Measurements from ENCODE around the gene CYP3A4. TPM values are rescaled to one million over a fixed set of nuclear protein-coding genes. Genes with fewer than 3 reads are reported as not detected.
"Not testable (repeated sequence)": the region's sequence is repeated elsewhere in the genome, so short reads cannot be mapped to it uniquely, and the experiment has no call there.

The CYP3A4 gene
- total RNA-seq, 3 donors from 2014 or later, result 0.11 to 0.23 TPM; not detected in 1

- Mint-ChIP-seq H3K27me3 (ENCODE audit: low read depth) (peaks cover 12% of the 10 kb centered on the region), H3K4me1 (ENCODE audit: low read depth) (peaks cover 13% of the 10 kb centered on the region)
- ATAC-seq; H3K9me3 Mint-ChIP-seq; H3K36me3 Mint-ChIP-seq (ENCODE audit: insufficient read depth); DNase-seq; H3K4me3 Mint-ChIP-seq: not testable (repeated sequence)
Observed at GRCh38 chr7:99785654-99786053, 1.7 kb upstream of the CYP3A4 start.

- H3K36me3 Mint-ChIP-seq (ENCODE audit: insufficient read depth), result no peaks in the 10 kb centered on the region
- DNase-seq, result no peak
Observed at GRCh38 chr7:99782012-99782953, 1.7 kb downstream of the CYP3A4 start.

DNA sequence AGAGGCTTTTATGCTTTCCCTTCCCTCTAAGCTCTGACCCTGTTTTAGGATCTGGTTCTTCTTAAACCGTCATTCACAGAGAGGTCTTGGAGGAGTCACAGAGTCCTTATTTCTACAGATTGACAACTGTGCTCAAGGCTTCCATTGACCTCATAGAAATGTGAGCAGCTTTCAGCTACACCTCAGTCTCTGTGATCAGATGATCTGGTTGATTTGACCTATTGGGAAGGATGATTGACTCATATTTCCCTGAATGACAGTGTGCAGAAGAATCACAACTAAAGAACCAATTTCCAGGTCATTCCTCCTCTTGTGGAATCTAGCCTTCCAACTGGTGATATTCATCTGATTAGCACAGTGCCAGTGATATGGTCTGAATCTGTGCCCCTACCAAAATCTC, 3.4 kb downstream of the CYP3A4 start:
- Mint-ChIP-seq H3K9me3 (no peaks in the 10 kb centered on the region), H3K36me3 (ENCODE audit: insufficient read depth) (no peaks in the 10 kb centered on the region), H3K4me3 (no peak overlapping the region), H3K27me3 (ENCODE audit: low read depth) (peaks cover 21% of the 10 kb centered on the region), H3K4me1 (ENCODE audit: low read depth) (no peaks in the 10 kb centered on the region)
- no peak for ATAC-seq
- DNase-seq, result no peak

More at GRCh38 chr7:99782012-99782953, 1.7 kb downstream of the CYP3A4 start:
- no peak for ATAC-seq
- peaks cover 12% of the 10 kb centered on the region for H3K27me3 Mint-ChIP-seq (ENCODE audit: low read depth)
- no peaks in the 10 kb centered on the region for H3K9me3 Mint-ChIP-seq
- H3K4me1 Mint-ChIP-seq (ENCODE audit: low read depth), result peaks cover 3% of the 10 kb centered on the region
- H3K4me3 Mint-ChIP-seq, result no peak overlapping the region

- Mint-ChIP-seq H3K4me3 (no peak overlapping the region), H3K36me3 (ENCODE audit: insufficient read depth) (no peaks in the 10 kb centered on the region), H3K4me1 (ENCODE audit: low read depth) (no peaks in the 10 kb centered on the region), H3K9me3 (no peaks in the 10 kb centered on the region), H3K27me3 (ENCODE audit: low read depth) (peaks cover 23% of the 10 kb centered on the region)
- ATAC-seq (no peak), DNase-seq (no peak)
Observed at GRCh38 chr7:99779949-99780348, 4.0 kb downstream of the CYP3A4 start.

DNA sequence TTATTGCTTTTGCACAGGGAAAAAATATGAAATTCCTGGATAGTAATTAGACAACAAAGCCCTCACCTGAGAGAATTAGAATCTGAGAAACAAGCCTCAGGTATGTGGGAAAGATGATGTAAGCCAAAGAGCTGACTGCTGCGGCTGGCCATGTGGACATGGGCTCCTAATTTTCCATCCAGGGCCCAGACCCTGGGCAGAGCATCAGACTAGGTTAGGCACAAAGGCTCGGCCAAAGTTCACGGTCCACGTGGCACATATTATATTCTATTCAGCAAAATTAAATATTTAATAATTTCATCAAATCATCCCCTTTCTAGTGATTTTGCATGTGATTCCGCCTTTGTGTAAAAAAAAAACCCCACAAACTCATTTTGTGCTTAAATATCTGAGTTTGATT, 5.1 kb downstream of the CYP3A4 start:
- H3K9me3 Mint-ChIP-seq, result peaks cover 3% of the 10 kb centered on the region
- H3K4me3 Mint-ChIP-seq, result no peak overlapping the region
- H3K36me3 Mint-ChIP-seq (ENCODE audit: insufficient read depth), result no peaks in the 10 kb centered on the region
- peaks cover 26% of the 10 kb centered on the region for H3K27me3 Mint-ChIP-seq (ENCODE audit: low read depth)
- ATAC-seq (no peak), DNase-seq (no peak)
- H3K4me1 Mint-ChIP-seq (ENCODE audit: low read depth), result no peaks in the 10 kb centered on the region

DNA sequence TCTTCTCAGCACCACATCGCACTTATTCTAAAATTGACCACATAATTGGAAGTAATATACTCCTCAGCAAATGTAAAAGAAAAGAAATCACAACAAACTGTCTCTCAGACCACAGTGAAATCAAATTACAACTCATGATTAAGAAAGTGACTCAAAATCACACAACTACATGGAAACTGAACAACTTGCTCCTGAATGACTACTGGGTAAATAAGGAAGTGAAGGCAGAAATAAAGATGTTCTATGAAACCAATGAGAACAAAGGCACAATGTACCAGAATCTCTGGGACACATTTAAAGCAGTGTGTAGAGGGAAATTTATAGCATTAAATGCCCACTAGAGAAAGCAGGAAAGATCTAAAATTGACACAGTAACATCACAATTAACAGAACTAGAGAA, 10.6 kb downstream of the CYP3A4 start:
- not testable (repeated sequence) for H3K9me3 Mint-ChIP-seq; H3K4me1 Mint-ChIP-seq (ENCODE audit: low read depth); DNase-seq; H3K36me3 Mint-ChIP-seq (ENCODE audit: insufficient read depth); H3K4me3 Mint-ChIP-seq; ATAC-seq
- peaks cover 57% of the 10 kb centered on the region for H3K27me3 Mint-ChIP-seq (ENCODE audit: low read depth)

- DNase-seq (no peak), ATAC-seq (no peak)
- Mint-ChIP-seq H3K27me3 (ENCODE audit: low read depth) (peaks cover 57% of the 10 kb centered on the region), H3K4me1 (ENCODE audit: low read depth) (peaks cover 2% of the 10 kb centered on the region), H3K4me3 (no peak overlapping the region), H3K9me3 (peaks cover 3% of the 10 kb centered on the region), H3K36me3 (ENCODE audit: insufficient read depth) (no peaks in the 10 kb centered on the region)
Observed at GRCh38 chr7:99772565-99772964, 11.4 kb downstream of the CYP3A4 start.

DNA sequence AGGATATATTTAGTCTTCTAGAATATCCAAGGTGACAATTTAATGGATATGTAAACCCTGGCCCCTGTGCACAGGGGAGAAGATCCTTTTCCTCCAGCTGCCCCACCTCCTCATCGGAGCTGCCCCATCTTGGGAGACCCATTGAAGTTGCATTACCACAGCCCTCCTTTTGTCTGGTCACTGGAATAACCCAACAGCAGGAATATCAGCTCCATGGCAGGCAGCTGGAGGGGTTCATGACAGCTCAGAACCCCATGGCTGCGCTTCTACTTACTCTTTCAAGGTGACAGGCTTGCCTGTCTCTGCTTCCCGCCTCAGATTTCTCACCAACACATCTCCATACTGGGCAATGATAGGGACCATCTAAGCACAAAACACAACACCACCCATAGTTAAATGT, 14.5 kb downstream of the CYP3A4 start:
- ATAC-seq; H3K36me3 Mint-ChIP-seq (ENCODE audit: insufficient read depth); H3K4me1 Mint-ChIP-seq (ENCODE audit: low read depth); DNase-seq; H3K9me3 Mint-ChIP-seq; H3K4me3 Mint-ChIP-seq: not testable (repeated sequence)
- H3K27me3 Mint-ChIP-seq (ENCODE audit: low read depth), result peaks cover 39% of the 10 kb centered on the region

DNA sequence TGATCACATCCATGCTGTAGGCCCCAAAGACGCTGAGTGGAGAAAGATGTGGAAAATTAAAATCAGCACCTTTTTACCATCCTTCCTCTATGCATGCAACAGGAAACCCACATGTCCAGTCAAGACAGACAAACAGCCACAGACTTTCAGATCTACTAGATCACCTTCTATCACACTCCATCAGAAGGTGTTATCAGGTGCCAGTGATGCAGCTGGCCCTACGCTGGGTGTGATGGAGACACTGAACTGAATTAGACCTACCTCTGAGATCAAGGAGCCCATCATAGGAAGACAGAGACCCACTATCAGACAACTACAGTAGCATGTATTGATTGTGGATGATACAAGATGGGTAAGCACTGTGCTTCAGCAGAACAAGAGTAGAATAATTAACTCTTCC, 15.5 kb downstream of the CYP3A4 start:
- Mint-ChIP-seq H3K36me3 (ENCODE audit: insufficient read depth) (no peaks in the 10 kb centered on the region), H3K9me3 (no peaks in the 10 kb centered on the region)

DNA sequence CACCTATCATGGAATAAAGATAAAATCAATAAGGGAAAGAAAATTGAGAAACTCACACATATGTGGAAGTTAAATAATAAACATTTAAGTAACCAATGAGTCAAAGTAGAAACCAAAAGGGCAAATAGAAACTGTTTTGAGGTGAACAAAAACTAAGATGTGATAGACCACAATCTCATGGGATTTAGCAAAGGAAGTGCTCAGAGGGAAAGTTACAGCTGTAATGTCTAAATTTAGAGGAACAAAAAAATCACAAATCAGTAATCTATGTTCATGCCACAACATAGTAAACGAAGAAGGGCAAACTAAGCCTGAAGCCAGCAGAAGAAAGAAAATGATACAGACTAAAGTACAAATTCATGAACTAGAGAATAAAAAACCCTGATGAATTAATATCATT, 16.3 kb downstream of the CYP3A4 start:
- no peak overlapping the region for H3K4me3 Mint-ChIP-seq
- peaks cover 28% of the 10 kb centered on the region for H3K27me3 Mint-ChIP-seq (ENCODE audit: low read depth)
- H3K4me1 Mint-ChIP-seq (ENCODE audit: low read depth), result peaks cover 4% of the 10 kb centered on the region
- ATAC-seq (no peak), DNase-seq (no peak)
- no peaks in the 10 kb centered on the region for H3K9me3 Mint-ChIP-seq
- H3K36me3 Mint-ChIP-seq (ENCODE audit: insufficient read depth), result no peaks in the 10 kb centered on the region

More for the DNA sequence above, 15.5 kb downstream of the CYP3A4 start:
- peaks cover 4% of the 10 kb centered on the region for H3K4me1 Mint-ChIP-seq (ENCODE audit: low read depth)
- DNase-seq, result no peak
- no peak overlapping the region for H3K4me3 Mint-ChIP-seq
- ATAC-seq, result no peak
- H3K27me3 Mint-ChIP-seq (ENCODE audit: low read depth), result peaks cover 32% of the 10 kb centered on the region

DNA sequence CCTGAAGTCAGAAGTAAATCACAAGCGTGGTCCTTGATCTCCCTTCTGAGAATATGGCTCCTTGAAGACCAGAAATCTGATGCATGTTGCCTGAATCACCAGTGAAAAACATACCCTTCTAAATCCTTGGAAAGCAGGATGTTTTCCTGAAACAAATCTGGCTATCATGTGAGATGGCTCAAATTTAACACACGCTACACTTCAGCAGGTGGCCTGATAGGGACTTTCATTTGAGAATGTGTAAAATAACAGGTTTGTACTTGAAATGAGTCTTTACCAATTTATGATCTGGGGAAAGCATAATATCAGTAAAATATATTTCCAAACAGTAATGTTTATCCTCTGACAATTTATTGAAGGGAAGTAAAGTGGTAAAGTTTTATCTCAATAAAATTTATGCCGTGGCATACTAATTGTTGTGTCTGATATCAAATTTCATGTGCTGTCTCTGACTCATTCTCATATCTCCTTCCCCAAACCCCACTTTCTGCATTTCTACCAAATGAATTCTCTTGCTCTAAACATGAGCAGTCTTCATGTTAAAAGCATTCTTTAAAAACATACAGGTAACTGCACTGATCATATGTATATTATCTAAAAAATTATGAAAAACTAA, 17.4 kb downstream of the CYP3A4 start:
- Mint-ChIP-seq H3K27me3 (ENCODE audit: low read depth) (peaks cover 23% of the 10 kb centered on the region), H3K9me3 (no peaks in the 10 kb centered on the region), H3K36me3 (ENCODE audit: insufficient read depth) (no peaks in the 10 kb centered on the region), H3K4me3 (no peak overlapping the region), H3K4me1 (ENCODE audit: low read depth) (peaks cover 4% of the 10 kb centered on the region)
- no peak for DNase-seq
- ATAC-seq, result no peak

DNA sequence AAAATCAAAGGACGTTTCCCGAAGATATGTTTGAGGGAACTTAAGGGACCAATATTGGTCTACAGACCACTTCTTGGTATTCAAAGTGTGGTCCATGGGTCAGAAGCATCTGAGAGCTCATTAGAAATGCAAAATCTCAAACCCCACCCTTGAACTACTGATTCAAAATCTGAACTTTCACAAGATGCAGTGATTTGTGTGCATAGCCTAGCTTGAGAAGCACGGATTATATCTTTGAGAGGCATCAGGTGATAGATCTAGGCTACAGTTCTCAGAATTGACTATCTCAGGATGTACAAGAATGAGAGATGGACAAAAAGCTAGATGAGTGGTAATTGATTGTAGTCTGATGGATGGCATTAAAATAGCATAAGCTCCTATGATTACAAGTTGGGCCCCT, 19.5 kb downstream of the CYP3A4 start:
- Mint-ChIP-seq H3K27me3 (ENCODE audit: low read depth) (peaks cover 6% of the 10 kb centered on the region), H3K4me1 (ENCODE audit: low read depth) (peaks cover 4% of the 10 kb centered on the region), H3K36me3 (ENCODE audit: insufficient read depth) (no peaks in the 10 kb centered on the region), H3K4me3 (no peak overlapping the region), H3K9me3 (no peaks in the 10 kb centered on the region)
- no peak for DNase-seq
- no peak for ATAC-seq

- peaks cover 4% of the 10 kb centered on the region for H3K4me1 Mint-ChIP-seq (ENCODE audit: low read depth)
- no peaks in the 10 kb centered on the region for H3K36me3 Mint-ChIP-seq (ENCODE audit: insufficient read depth)
Observed at GRCh38 chr7:99762680-99763327, 21.2 kb downstream of the CYP3A4 start.

GRCh38 chr7:99755085-99755484, 28.9 kb downstream of the CYP3A4 start:
- no peak for DNase-seq
- Mint-ChIP-seq H3K4me3 (no peak overlapping the region), H3K4me1 (ENCODE audit: low read depth) (no peaks in the 10 kb centered on the region), H3K9me3 (no peaks in the 10 kb centered on the region), H3K36me3 (ENCODE audit: insufficient read depth) (no peaks in the 10 kb centered on the region), H3K27me3 (ENCODE audit: low read depth) (peaks cover 4% of the 10 kb centered on the region)
- ATAC-seq, result no peak

More at GRCh38 chr7:99762680-99763327, 21.2 kb downstream of the CYP3A4 start:
- DNase-seq, result no peak
- no peak for ATAC-seq
- H3K9me3 Mint-ChIP-seq, result no peaks in the 10 kb centered on the region
- H3K27me3 Mint-ChIP-seq (ENCODE audit: low read depth), result peaks cover 3% of the 10 kb centered on the region
- H3K4me3 Mint-ChIP-seq, result no peak overlapping the region

Data from activated T-cell treated with anti-CD3 and anti-CD28 coated beads, Interleukin-2, amount 50 U/mL, for 4 hours (primary cell).